NCI-H146 treated with DMSO at 0.1 percent for 48 hours (cell line): Measurements from ENCODE around the gene CPSF4L.

Experiments used
- DNase-seq: peaks from one replicate; lab custom pipeline; 2025; ENCODE audit not compliant: unreplicated experiment; lab: John Stamatoyannopoulos, UW

The CPSF4L gene

GRCh38 chr17:73203788-73204479, 57.7 kb downstream of the CPSF4L start:
- no peak for DNase-seq

- DNase-seq: no peak
These were observed 58.4 kb downstream of the CPSF4L start for GRCh38 chr17:73203135-73203787.

DNA sequence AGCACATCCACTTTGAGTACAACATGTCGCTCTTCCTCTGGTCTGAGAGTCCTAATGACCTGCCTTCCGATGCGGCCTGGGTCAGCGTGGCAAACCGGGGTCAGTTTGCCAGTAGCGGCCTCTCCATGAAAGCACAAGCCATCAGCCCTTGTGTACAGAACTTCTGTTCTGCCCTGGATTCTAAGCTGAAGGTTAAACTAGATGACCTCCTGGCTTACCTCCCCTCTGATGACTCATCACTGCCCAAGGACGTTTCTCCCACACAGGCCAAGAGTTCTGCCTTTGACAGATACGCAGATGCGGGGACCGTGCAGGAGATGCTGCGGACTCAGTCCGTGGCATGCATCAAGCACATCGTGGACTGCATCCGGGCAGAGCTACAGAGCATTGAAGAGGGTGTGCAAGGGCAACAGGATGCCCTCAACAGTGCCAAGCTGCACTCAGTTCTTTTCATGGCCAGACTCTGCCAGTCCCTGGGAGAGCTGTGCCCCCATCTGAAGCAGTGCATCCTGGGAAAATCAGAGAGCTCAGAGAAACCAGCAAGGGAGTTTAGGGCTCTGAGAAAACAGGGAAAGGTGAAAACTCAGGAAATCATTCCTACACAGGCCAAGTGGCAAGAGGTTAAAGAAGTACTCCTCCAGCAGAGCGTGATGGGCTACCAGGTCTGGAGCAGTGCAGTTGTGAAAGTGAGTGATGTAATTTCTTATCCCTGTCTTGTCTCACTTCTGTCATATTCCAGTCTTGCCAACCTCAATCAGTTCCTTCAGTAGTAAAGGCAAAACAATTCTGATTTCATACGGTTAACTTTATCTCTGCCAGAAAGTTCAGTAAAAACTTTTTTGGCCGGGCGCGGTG, 60.2 kb downstream of the CPSF4L start:
- no peak for DNase-seq

GRCh38 chr17:73200476-73200875, 61.2 kb downstream of the CPSF4L start:
- no peak for DNase-seq

DNA sequence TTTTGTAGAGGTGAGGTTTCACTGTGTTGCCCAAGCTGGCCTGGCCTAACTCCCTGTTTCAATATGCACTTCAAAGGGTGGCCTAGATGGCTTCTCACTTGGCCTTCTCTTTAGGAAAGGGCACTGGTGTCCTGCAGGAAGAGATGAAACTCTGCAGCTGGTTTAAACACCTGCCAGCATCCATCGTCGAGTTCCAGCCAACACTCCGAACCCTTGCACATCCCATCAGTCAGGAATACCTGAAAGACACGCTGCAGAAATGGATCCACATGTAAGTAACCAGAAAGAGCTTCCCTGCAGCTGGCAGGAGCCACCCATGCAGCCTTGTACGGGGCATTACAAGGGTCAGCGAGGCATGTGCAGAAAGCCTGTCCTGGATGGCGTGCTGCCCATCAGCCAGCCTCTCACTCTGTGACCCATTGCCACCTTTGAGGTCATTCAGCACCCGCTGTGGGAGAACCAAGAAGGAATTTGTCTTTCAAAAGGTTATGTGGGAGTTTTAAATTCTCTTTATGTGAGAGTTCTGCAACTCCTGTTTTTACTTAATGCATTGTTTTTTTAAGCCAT, 61.8 kb downstream of the CPSF4L start:
- DNase-seq: no peak

DNA sequence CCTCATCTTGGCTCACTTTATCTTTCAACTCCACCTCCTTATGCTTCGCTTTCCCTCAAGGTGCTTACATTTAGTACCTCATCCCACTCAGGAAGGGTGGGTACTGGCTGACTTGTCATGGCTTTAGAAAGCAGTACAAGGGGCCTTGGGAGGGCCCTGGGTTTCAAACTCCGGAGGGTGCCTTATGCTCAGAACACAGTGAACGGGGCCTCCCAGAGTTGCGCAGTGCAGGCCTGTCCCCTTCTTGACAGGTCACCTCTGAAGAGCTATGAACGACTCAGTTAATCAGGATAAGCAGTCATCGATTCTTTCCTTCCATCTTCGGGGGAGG, 62.8 kb downstream of the CPSF4L start:
- DNase-seq: no peak
